HL-60 (cell line): ENCODE data around the gene ANKRD36.
A peak's percentile ranks its signal among the peaks of the same experiment; 100 is the strongest.
"Not testable (repeated sequence)": the region's sequence is repeated elsewhere in the genome, so short reads cannot be mapped to it uniquely, and the experiment has no call there.

ENCODE experiments used
- DNase-seq, 2 experiments: peaks; one replicate each; pipeline ENCODE4 v3.0.0-alpha.2; 2010 to 2020; ENCODE audit warnings: low read depth in 1 of 2, low spot score in 1 of 2
- H3K27ac ChIP-seq: fragments of 250-450 bp; sonication (Bioruptor Pico); replicated peaks from 2 replicates; pipeline ENCODE4 v1.5.1; 2020; ENCODE audit warnings: mild to moderate bottlenecking, moderate library complexity
- H3K27me3 ChIP-seq: fragments of 250-450 bp; sonication (Bioruptor Pico); 2 replicates; pipeline ENCODE4 v1.5.1; 2021; ENCODE audit warnings: mild to moderate bottlenecking, moderate library complexity; ENCODE audit not compliant: insufficient read depth, poor library complexity, severe bottlenecking
- H3K4me3 ChIP-seq: replicated peaks from 2 replicates; pipeline ENCODE4 v1.5.1; 2011; ENCODE audit warnings: mild to moderate bottlenecking, control low read depth, low read length; ENCODE audit not compliant: insufficient read depth
- GABPA ChIP-seq: IDR thresholded peaks from 2 replicates; pipeline ENCODE4 v1.6.1; 2012; ENCODE audit warnings: low read depth
- POLR2AphosphoS5 ChIP-seq: IDR thresholded peaks from 2 replicates; pipeline ENCODE4 v1.6.1; 2012; ENCODE audit warnings: low read depth
- SPI1 ChIP-seq: IDR thresholded peaks from 2 replicates; pipeline ENCODE4 v1.6.1; 2012; ENCODE audit warnings: low read depth, mild to moderate bottlenecking, borderline replicate concordance
- long read RNA-seq: library from polyadenylated mRNA; unstranded; transcript quantifications from one replicate; pipeline ENCODE4 v2.0.0, GENCODE V29; 2020
- TF ChIP-seq, protein P1 (sequence below): IDR thresholded peaks from one replicate; pipeline ENCODE4 v1.5.1; 2011; ENCODE audit warnings: low read length, control low read depth, inconsistent platforms; ENCODE audit not compliant: insufficient read depth
- TF ChIP-seq, protein P2 (sequence below): IDR thresholded peaks from 2 replicates; pipeline ENCODE4 v1.6.1; 2012; ENCODE audit warnings: low read depth; ENCODE audit not compliant: insufficient replicate concordance

The ANKRD36 gene
- long read RNA-seq, transcript ANKRD36-203 (3 exons, 986 nt), result major isoform, 5 of 52 reads
- long read RNA-seq, partial matches to known transcripts, result 17 of 52 reads
- long read RNA-seq, other reads (novel, unspliced or antisense), result 30 of 52 reads

DNA sequence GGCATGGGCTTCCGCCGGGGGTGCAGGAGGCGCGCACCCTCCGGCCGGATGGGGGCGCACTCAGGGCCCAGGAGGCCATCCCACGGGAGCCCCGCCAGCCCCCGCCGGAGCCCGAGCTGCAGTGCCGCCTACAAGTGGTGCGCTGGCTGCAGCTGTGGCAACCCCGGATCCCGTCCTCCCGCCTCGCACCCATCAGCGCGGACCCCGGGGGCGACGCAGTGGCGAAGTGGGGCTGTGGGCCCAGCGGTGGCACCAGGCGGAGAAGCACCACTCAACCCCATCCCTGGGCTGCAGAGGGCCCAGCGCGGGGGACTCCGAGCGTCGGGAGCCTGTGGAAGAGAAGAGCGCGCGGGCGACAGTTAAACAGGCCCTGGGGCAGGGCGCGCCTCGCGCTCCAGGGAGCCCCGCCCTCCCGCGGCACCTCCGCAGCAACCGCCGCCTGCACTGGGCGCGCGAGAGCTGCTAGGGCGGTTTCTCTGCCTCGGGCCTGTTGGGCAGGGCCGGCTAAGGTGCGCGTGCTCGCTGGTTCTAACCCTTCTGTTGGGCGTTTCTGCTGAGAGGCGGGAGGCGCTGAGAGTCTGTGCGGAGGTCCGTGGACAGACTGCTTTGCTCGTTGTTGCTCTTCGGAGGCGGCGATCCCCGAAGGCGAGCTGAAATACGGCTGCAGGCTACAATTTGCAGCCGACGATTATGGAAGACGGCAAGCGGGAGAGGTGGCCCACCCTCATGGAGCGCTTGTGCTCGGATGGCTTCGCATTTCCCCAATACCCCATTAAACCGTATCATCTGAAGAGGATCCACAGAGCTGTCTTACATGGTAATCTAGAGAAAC lies at the start of gene ANKRD36:
ANKRD36 (plus strand) TSS at position 104 of the 832 bp plus-strand sequence; CDS start at position 691, 587 bp downstream.
- Histone ChIP-seq H3K4me3 (peak within 1 kb of the TSS; percentile 62), H3K27ac (peak within 1 kb of the TSS; percentile 95)
- peak; percentile 69 to 89 for DNase-seq
- TF ChIP-seq, protein P1, sequence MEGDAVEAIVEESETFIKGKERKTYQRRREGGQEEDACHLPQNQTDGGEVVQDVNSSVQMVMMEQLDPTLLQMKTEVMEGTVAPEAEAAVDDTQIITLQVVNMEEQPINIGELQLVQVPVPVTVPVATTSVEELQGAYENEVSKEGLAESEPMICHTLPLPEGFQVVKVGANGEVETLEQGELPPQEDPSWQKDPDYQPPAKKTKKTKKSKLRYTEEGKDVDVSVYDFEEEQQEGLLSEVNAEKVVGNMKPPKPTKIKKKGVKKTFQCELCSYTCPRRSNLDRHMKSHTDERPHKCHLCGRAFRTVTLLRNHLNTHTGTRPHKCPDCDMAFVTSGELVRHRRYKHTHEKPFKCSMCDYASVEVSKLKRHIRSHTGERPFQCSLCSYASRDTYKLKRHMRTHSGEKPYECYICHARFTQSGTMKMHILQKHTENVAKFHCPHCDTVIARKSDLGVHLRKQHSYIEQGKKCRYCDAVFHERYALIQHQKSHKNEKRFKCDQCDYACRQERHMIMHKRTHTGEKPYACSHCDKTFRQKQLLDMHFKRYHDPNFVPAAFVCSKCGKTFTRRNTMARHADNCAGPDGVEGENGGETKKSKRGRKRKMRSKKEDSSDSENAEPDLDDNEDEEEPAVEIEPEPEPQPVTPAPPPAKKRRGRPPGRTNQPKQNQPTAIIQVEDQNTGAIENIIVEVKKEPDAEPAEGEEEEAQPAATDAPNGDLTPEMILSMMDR, result peak; percentile 10
- TF ChIP-seq POLR2AphosphoS5, result peak; percentile 61; the same call in 1 of the 2 replicates
- not testable (repeated sequence) for H3K27me3 ChIP-seq

DNA sequence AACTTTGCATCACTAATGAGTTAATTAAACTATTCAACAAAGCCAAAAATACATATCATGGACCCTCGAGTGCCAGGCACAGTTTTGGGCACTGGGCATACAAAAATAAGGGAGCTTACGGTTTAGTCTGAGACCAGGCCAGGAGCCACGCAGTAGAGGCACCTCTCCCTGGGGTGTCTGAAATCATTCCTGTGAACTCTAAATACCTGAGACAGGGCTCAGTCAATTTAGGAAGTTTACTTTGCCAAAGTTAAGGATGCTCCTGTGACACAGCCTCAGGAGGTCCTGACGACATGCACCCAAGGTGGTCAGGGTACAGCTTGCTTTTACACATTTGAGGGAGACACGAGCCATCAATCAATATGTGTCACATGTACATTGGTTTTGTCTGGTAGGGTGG lies 46.9 kb upstream of the ANKRD36 start:
- H3K4me3 ChIP-seq, DNase-seq, H3K27me3 ChIP-seq, H3K27ac ChIP-seq: not testable (repeated sequence)

DNA sequence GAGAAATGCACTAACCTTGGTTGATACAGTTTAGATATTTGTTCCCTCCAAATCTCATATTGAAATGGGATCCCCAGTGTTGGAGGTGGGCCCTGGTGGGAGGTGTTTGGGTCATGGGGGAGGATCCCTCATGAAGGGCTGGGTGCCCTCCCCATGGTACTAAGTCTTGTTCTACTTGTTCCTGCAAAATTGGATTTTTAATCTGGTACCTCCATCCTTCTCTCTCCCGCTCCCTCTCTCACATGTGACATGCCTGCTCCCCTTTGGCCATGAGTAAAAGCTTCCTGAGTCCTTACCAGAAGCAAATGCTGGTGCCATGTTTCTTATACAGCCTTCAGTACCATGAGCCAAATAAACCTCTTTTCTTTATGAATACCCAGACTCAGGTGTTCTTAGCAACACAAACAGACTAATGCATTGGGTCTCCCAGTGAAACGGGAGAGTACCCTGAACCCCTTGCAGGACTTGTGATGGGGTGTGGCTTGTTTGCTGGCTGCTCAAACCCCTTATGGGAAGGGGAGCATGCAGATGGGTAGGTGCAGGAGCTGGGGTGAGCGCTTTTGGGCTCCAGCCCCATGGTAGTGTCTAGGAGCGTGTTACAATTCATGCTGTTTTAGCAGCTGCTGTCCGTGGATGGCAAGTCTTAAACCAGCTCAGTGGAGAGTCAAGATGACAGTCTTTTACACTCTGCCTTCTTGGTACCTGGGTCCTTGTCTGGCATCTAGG lies 45.5 kb upstream of the ANKRD36 start:
- TF ChIP-seq POLR2AphosphoS5 (no peak), GABPA (no peak), SPI1 (no peak)
- TF ChIP-seq, protein P1, result no peak
- TF ChIP-seq, protein P2, sequence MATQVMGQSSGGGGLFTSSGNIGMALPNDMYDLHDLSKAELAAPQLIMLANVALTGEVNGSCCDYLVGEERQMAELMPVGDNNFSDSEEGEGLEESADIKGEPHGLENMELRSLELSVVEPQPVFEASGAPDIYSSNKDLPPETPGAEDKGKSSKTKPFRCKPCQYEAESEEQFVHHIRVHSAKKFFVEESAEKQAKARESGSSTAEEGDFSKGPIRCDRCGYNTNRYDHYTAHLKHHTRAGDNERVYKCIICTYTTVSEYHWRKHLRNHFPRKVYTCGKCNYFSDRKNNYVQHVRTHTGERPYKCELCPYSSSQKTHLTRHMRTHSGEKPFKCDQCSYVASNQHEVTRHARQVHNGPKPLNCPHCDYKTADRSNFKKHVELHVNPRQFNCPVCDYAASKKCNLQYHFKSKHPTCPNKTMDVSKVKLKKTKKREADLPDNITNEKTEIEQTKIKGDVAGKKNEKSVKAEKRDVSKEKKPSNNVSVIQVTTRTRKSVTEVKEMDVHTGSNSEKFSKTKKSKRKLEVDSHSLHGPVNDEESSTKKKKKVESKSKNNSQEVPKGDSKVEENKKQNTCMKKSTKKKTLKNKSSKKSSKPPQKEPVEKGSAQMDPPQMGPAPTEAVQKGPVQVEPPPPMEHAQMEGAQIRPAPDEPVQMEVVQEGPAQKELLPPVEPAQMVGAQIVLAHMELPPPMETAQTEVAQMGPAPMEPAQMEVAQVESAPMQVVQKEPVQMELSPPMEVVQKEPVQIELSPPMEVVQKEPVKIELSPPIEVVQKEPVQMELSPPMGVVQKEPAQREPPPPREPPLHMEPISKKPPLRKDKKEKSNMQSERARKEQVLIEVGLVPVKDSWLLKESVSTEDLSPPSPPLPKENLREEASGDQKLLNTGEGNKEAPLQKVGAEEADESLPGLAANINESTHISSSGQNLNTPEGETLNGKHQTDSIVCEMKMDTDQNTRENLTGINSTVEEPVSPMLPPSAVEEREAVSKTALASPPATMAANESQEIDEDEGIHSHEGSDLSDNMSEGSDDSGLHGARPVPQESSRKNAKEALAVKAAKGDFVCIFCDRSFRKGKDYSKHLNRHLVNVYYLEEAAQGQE, result no peak
- Histone ChIP-seq H3K4me3 (no peak overlapping the region), H3K27me3 (peaks cover 3% of the 10 kb centered on the region), H3K27ac (no peak overlapping the region)
- DNase-seq, result no peak

DNA sequence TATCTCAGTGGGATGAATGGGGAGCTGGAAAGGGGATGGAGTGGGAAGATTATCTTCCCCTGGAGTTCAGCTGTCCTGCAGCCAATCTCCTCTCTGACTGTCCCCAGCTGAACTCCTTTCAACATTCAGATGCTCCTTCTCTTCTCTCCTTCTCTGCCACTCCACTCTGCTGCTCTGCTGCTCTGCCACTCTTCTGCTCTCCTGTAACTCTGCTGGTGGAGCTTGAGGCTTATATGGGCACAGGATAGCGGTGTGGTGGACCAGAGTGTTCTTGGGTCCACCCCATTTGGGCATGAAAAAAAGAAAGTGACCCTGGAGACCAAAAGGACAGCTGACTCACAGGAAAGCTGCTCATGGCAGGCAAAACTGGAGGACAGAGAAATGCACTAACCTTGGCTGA lies 44.9 kb upstream of the ANKRD36 start:
- DNase-seq, result no peak
- TF ChIP-seq, protein P1, result no peak
- TF ChIP-seq GABPA, result no peak
- no peak for TF ChIP-seq POLR2AphosphoS5
- TF ChIP-seq, protein P2, result no peak
- TF ChIP-seq SPI1, result no peak
- no peaks in the 10 kb centered on the region for H3K27me3 ChIP-seq

DNA sequence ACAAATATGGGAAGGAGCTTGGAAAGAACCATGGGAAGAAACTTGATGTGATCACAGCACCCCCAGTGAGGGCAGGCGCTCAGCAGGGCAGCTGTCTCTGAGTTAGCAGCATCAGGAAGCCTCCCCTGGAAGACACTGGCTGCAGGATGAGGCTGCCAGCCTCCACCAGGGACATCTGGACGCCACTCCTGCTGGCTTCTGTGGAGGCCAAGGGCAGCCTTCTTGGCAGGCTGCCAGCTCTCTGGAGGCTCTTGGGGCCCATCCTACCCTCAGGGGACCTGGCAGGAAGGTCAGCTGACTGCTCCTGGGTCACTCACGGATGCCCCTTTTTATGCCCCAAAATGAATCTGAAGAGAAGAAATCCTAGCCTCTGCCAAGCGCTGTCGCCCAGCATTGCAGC lies 44.2 kb upstream of the ANKRD36 start:
- not testable (repeated sequence) for H3K27me3 ChIP-seq

More for the DNA sequence above, 44.9 kb upstream of the ANKRD36 start:
- H3K4me3 ChIP-seq, result no peak overlapping the region
- no peak overlapping the region for H3K27ac ChIP-seq

DNA sequence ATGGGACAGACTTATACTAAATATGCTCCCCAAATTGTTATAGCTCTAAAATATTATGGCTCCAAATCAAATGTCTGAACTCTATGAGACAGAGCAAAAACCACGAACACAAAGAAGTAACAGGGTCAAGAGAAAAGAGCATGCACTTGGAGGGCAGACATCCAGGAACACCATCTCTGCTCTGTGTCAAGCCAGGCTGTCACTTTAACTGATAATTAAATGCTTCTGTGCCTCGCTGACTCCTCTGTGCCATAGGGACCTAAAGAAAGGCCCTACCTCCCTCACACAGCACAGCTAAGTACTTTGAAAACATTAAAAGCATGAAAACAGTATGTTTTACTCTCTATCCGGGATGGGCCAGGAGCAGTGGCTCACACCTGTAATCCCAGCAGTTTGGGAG lies 42.0 kb upstream of the ANKRD36 start:
- not testable (repeated sequence) for H3K4me3 ChIP-seq, DNase-seq, H3K27ac ChIP-seq, H3K27me3 ChIP-seq

More for the DNA sequence above, 44.2 kb upstream of the ANKRD36 start:
- H3K4me3 ChIP-seq, H3K27ac ChIP-seq, DNase-seq: not testable (repeated sequence)

DNA sequence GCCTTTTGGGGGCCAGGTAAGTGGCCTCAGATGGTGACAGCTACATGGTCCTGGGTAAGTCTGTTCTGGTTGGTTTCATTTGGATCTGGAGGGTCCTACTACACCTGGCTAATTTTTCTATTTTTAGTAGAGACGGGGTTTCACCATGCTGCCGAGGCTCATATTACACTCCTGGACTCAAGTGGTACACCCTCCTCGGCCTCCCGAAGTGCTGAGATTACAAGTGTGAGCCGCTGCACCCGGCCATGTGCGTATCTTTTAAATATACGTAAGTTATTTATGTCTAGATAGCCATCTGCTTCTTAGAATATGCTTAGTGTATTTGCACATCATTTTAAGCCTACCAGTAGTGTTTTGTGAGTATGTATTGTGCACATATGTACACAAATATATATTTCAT lies 35.7 kb upstream of the ANKRD36 start:
- not testable (repeated sequence) for H3K4me3 ChIP-seq, DNase-seq, H3K27ac ChIP-seq, H3K27me3 ChIP-seq
